ENCODE data around the gene BCOR. TPM values are rescaled to one million over a fixed set of nuclear protein-coding genes. Genes with fewer than 3 reads are reported as not detected.
A peak's percentile ranks its signal among the peaks of the same experiment; 100 is the strongest.

BCOR gene
- total and polyA plus RNA-seq, 2 of the 4 experiments (the other 2 are of a cell fraction), result 7.5 to 9.0 TPM

- no peaks in the 10 kb centered on the region for H3K36me3 ChIP-seq (ENCODE audit: control insufficient read depth, insufficient read depth, low read length)
- in situ Hi-C loops (cut with MboI; ENCODE audit: low sequenced_read_pairs), result loop anchor here (5.0 kb wide), 1 partner anchor 66 kb away; no protein-coding TSS in a partner anchor
- ChIA-PET CTCF (no interaction called here), POLR2A (ENCODE audit: unreplicated experiment) (no interaction called here)
- H3K23ac ChIP-seq (ENCODE audit: low read depth, low read length), result no peak overlapping the region
- no peak overlapping the region for H2AK5ac ChIP-seq (ENCODE audit: low read depth, low read length)
- no peak overlapping the region for H4K5ac ChIP-seq (ENCODE audit: low read depth, low read length)
- peak; percentile 19 for ATAC-seq (ENCODE audit: low read depth)
- no peaks in the 10 kb centered on the region for H3K9me3 ChIP-seq (ENCODE audit: control insufficient read depth, insufficient read depth, low read length)
- peak overlapping the region; percentile 62; the same call in 1 of the 2 replicates for H4K91ac ChIP-seq (ENCODE audit: insufficient read depth, low read depth, low read length)
- dilution Hi-C loops (cut with HindIII; ENCODE audit: low sequenced_read_pairs, unreplicated experiment), result no loop called here
- peak overlapping the region; percentile 79; the same call in 1 of the 2 replicates for H2BK120ac ChIP-seq (ENCODE audit: low read depth, low read length)
- 5% methylated on average over 18 of the region's 85 CpGs; no CpG with 5 or more reads in 1 of the 2 experiments for WGBS, 2 experiments (ENCODE audit: extremely low coverage in 2 of 2, insufficient read length in 1 of 2)
- TF ChIP-seq MAFK (IDR thresholded peaks at IDR 0.05; ENCODE audit: low read depth, low read length) (no peak), CTCF (conservative IDR thresholded peaks at IDR 0.05; ENCODE audit: low read depth, low read length) (no peak), MXI1 (IDR thresholded peaks at IDR 0.05; ENCODE audit: borderline replicate concordance, low read depth, low read length) (no peak)
- H3K18ac ChIP-seq (ENCODE audit: low read depth, low read length), result no peak overlapping the region
- intact Hi-C loops (cut with micrococcal nuclease), result loop anchor here (5.0 kb wide), 2 partner anchors 36 to 141 kb away; no protein-coding TSS in a partner anchor
- H3K4me1 ChIP-seq (ENCODE audit: control insufficient read depth, insufficient read depth, low read length), result peaks cover 10% of the 10 kb centered on the region
- no peaks in the 10 kb centered on the region for H3K9me1 ChIP-seq (ENCODE audit: insufficient read depth, low read length)
- H2BK5ac ChIP-seq (ENCODE audit: low read depth, low read length, poor library complexity, severe bottlenecking), result peak overlapping the region; percentile 25
- H3K9ac ChIP-seq (ENCODE audit: low read depth, low read length), result peak overlapping the region; percentile 31; the same call in 1 of the 2 replicates
- peak overlapping the region; percentile 66 for H3K4me2 ChIP-seq (ENCODE audit: low read depth, low read length)
- no peak for DNase-seq
- no peak overlapping the region for H3K56ac ChIP-seq (ENCODE audit: extremely low read depth, insufficient read depth, low read length)
- H3K27ac ChIP-seq (ENCODE audit: insufficient read depth, low read length), result peak overlapping the region; percentile 78
- H4K20me1 ChIP-seq (ENCODE audit: insufficient read depth, low read length), result no peaks in the 10 kb centered on the region
- peak overlapping the region; percentile 77 for H3K4ac ChIP-seq (ENCODE audit: low read depth, low read length)
- H2AK9ac ChIP-seq (replicated peaks; ENCODE audit: low read depth, low read length, poor library complexity), result peak overlapping the region; percentile 78
- H2BK20ac ChIP-seq (ENCODE audit: low read depth, low read length), result no peak overlapping the region
- peak overlapping the region; percentile 52 to 88; a peak in 2 of 4 replicates for H4K8ac ChIP-seq (ENCODE audit: low read depth in 2 of 2, low read length in 2 of 2)
- BruUV-seq (replicated peaks), result no TSS peak
- H3K27me3 ChIP-seq (ENCODE audit: control insufficient read depth, insufficient read depth, low read length), result peaks cover 4% of the 10 kb centered on the region; the same call in 1 of the 2 replicates
- H3K79me1 ChIP-seq (ENCODE audit: low read depth in 1 of 2, low read length in 2 of 2), result no peaks in the 10 kb centered on the region; a peak in 1 of 4 replicates
- peak overlapping the region; percentile 54 for H3K4me3 ChIP-seq (ENCODE audit: insufficient read depth, low read depth, low read length)
- peak overlapping the region; percentile 83 for H2AFZ ChIP-seq (replicated peaks; ENCODE audit: low read length, poor library complexity)
- no peak overlapping the region; the same call in 1 of the 2 replicates for H3K14ac ChIP-seq (replicated peaks; ENCODE audit: low read depth, low read length)
- H2BK15ac ChIP-seq (ENCODE audit: low read depth, low read length), result no peak overlapping the region
Observed at GRCh38 chrX:40105835-40106675, 8.3 kb upstream of the BCOR start.
